H1 (cell line): Measurements from ENCODE around the gene LRRIQ3. TPM values are rescaled to one million over a fixed set of nuclear protein-coding genes. Genes with fewer than 3 reads are reported as not detected.

Source experiments
- CTCF ChIA-PET: fragments of 300-600 bp; sonication (Branson Sonifier 250); formaldehyde crosslinking; loops from one replicate; lab custom pipeline; 2021; ENCODE audit not compliant: partially characterized antibody; lab: Charles Lee
- POLR2A ChIA-PET: fragments of 300-600 bp; sonication (Branson Sonifier 250); formaldehyde crosslinking; loops from one replicate; lab custom pipeline; 2021; ENCODE audit warnings: inconsistent platforms; ENCODE audit not compliant: partially characterized antibody; lab: Charles Lee
- DNase-seq, 2 experiments: peaks; one replicate each; pipeline versions ENCODE4 v3.0.0 to v3.0.0-alpha.2; 2010 to 2022; ENCODE audit warnings: low spot score in 2 of 2, low read depth in 1 of 2, mixed read lengths in 1 of 2
- FAIRE-seq: peaks from 2 replicates; lab custom pipeline; 2011; peaks lifted over from hg19 to GRCh38; lab: Jason Lieb, UNC
- H2AFZ ChIP-seq: 2 replicates; pipeline ENCODE4 v1.8.1; 2012; ENCODE audit warnings: low read length, inconsistent platforms
- H2AK5ac ChIP-seq: 2 replicates; pipeline ENCODE4 v1.6.1; 2013; ENCODE audit warnings: low read depth, low read length
- H2BK120ac ChIP-seq: replicated peaks from 2 replicates; pipeline ENCODE3; 2013; ENCODE audit warnings: low read depth, low read length, inconsistent platforms
- H2BK12ac ChIP-seq: 2 replicates; pipeline ENCODE4 v1.6.1; 2013; ENCODE audit warnings: low read depth, low read length
- H2BK15ac ChIP-seq: 2 replicates; pipeline ENCODE4 v1.6.1; 2013; ENCODE audit warnings: low read length
- H2BK20ac ChIP-seq: 2 replicates; pipeline ENCODE4 v1.6.1; 2013; ENCODE audit warnings: low read length
- H2BK5ac ChIP-seq: 2 replicates; pipeline ENCODE4 v1.6.1; 2013; ENCODE audit warnings: low read depth, low read length
- H3K14ac ChIP-seq: 2 replicates; pipeline ENCODE4 v1.6.1; 2013; ENCODE audit warnings: inconsistent platforms; ENCODE audit not compliant: insufficient read length
- H3K18ac ChIP-seq: 2 replicates; pipeline ENCODE4 v1.6.1; 2013; ENCODE audit warnings: low read length; ENCODE audit errors: extremely low read depth
- H3K23ac ChIP-seq: 2 replicates; pipeline ENCODE4 v1.6.1; 2013; ENCODE audit warnings: inconsistent platforms; ENCODE audit not compliant: insufficient read length
- H3K23me2 ChIP-seq: 2 replicates; pipeline ENCODE4 v1.6.1; 2013; ENCODE audit warnings: low read depth, low read length
- H3K27ac ChIP-seq: 2 replicates; pipeline ENCODE4 v1.6.1; 2011; ENCODE audit warnings: low read depth, low read length, inconsistent platforms
- H3K27me3 ChIP-seq, 4 experiments: replicated peaks in 1 of 4; 1 replicate in 1 of 4; 2 replicates in 3 of 4; pipeline versions ENCODE4 v1.6.1 to v1.8.1; 2011 to 2013; ENCODE audit warnings: low read length in 3 of 4, mild to moderate bottlenecking in 3 of 4, inconsistent platforms in 2 of 4, mixed read lengths in 2 of 4, moderate library complexity in 1 of 4; ENCODE audit not compliant: control insufficient read depth in 3 of 4, insufficient read depth in 3 of 4; ENCODE audit errors: extremely low read depth in 1 of 4
- H3K36me3 ChIP-seq, 4 experiments: 2 replicates each; pipeline versions ENCODE4 v1.6.1 to v1.8.1; 2011 to 2013; ENCODE audit warnings: mild to moderate bottlenecking in 4 of 4, low read length in 3 of 4, moderate library complexity in 2 of 4, control low read depth in 1 of 4, inconsistent platforms in 1 of 4; ENCODE audit not compliant: insufficient read depth in 4 of 4, control insufficient read depth in 2 of 4
- H3K4ac ChIP-seq: replicated peaks from 2 replicates; pipeline ENCODE3; 2013; ENCODE audit warnings: low read length, low read depth, mixed read lengths, inconsistent platforms; ENCODE audit not compliant: insufficient read length
- H3K4me1 ChIP-seq, 4 experiments: replicated peaks in 1 of 4; 1 replicate in 1 of 4; 2 replicates in 3 of 4; pipeline versions ENCODE4 v1.6.1 to v1.8.1; 2011 to 2013; ENCODE audit warnings: low read length in 3 of 4, inconsistent platforms in 2 of 4, mixed read lengths in 1 of 4; ENCODE audit not compliant: insufficient read depth in 4 of 4, control insufficient read depth in 3 of 4
- H3K4me2 ChIP-seq, 2 experiments: 2 replicates each; pipeline versions ENCODE4 v1.6.1 to v1.8.1; 2011 to 2013; ENCODE audit warnings: low read depth in 2 of 2, low read length in 2 of 2, control low read depth in 1 of 2, inconsistent platforms in 1 of 2, mild to moderate bottlenecking in 1 of 2; ENCODE audit not compliant: insufficient read depth in 1 of 2
- H3K4me3 ChIP-seq, 4 experiments: fragments of 200-600, 300-600 bp in 1 of 4; sonication (generic), shearing (Covaris generic), sonication (Bioruptor Twin) in 1 of 4; 2 replicates each; pipeline versions ENCODE4 v1.5.1 to v1.8.1; 2011 to 2016; ENCODE audit warnings: low read length in 4 of 4, low read depth in 3 of 4, control low read depth in 2 of 4, inconsistent platforms in 2 of 4, mild to moderate bottlenecking in 2 of 4, mixed read lengths in 1 of 4, moderate library complexity in 1 of 4; ENCODE audit not compliant: insufficient read depth in 2 of 4; ENCODE audit errors: extremely low read depth in 1 of 4
- H3K56ac ChIP-seq: replicated peaks from 2 replicates; pipeline ENCODE3; 2013; ENCODE audit warnings: low read depth, mild to moderate bottlenecking, mixed read lengths, low read length, inconsistent platforms; ENCODE audit not compliant: insufficient read length
- H3K79me1 ChIP-seq: 2 replicates; pipeline ENCODE4 v1.6.1; 2013; ENCODE audit warnings: low read depth, low read length, control low read depth
- H3K79me2 ChIP-seq, 2 experiments: 2 replicates each; pipeline versions ENCODE4 v1.6.1 to v1.8.1; 2012 to 2013; ENCODE audit warnings: low read length in 2 of 2, mild to moderate bottlenecking in 2 of 2, inconsistent platforms in 1 of 2; ENCODE audit not compliant: insufficient read depth in 2 of 2, control insufficient read depth in 1 of 2
- H3K9ac ChIP-seq, 4 experiments: replicated peaks in 1 of 4; 1 replicate in 1 of 4; 2 replicates in 3 of 4; pipeline versions ENCODE4 v1.6.1 to v1.8.1; 2011 to 2013; ENCODE audit warnings: low read depth in 3 of 4, low read length in 3 of 4, control low read depth in 2 of 4, mild to moderate bottlenecking in 2 of 4, moderate library complexity in 2 of 4, inconsistent platforms in 1 of 4; ENCODE audit errors: extremely low read depth in 1 of 4
- H3K9me3 ChIP-seq, 2 experiments: 2 replicates each; pipeline versions ENCODE4 v1.6.1 to v1.8.1; 2012 to 2013; ENCODE audit warnings: mild to moderate bottlenecking in 2 of 2, moderate library complexity in 2 of 2, control low read depth in 1 of 2, inconsistent platforms in 1 of 2, low read depth in 1 of 2, low read length in 1 of 2, mixed read lengths in 1 of 2; ENCODE audit not compliant: insufficient read depth in 2 of 2
- H4K20me1 ChIP-seq, 2 experiments: replicated peaks in 1 of 2; 2 replicates each; pipeline versions ENCODE3 to v1.8.1; 2011 to 2013; ENCODE audit warnings: inconsistent platforms in 2 of 2, low read length in 2 of 2, mild to moderate bottlenecking in 1 of 2; ENCODE audit not compliant: insufficient read depth in 2 of 2, control insufficient read depth in 1 of 2
- H4K5ac ChIP-seq: 2 replicates; pipeline ENCODE4 v1.6.1; 2013; ENCODE audit warnings: low read length, low read depth, mixed read lengths, inconsistent platforms; ENCODE audit not compliant: insufficient read length
- H4K8ac ChIP-seq: 2 replicates; pipeline ENCODE4 v1.8.0; 2013; ENCODE audit warnings: mild to moderate bottlenecking, moderate library complexity, low read length, inconsistent platforms; ENCODE audit not compliant: insufficient read depth; ENCODE audit errors: extremely low read depth
- H4K91ac ChIP-seq: replicated peaks from 2 replicates; pipeline ENCODE3; 2013; ENCODE audit warnings: low read length, mixed read lengths, inconsistent platforms; ENCODE audit not compliant: insufficient read length
- CREB1 ChIP-seq: IDR thresholded peaks from 2 replicates; pipeline ENCODE4 v1.6.1; 2012; ENCODE audit warnings: inconsistent platforms
- EP300 ChIP-seq, 2 experiments: IDR thresholded peaks; 1 replicate in 1 of 2; 2 replicates in 1 of 2; pipeline ENCODE4 v1.6.1; 2011 to 2012; ENCODE audit warnings: low read depth in 2 of 2, low read length in 2 of 2, mild to moderate bottlenecking in 2 of 2, borderline replicate concordance in 1 of 2, inconsistent platforms in 1 of 2, moderate library complexity in 1 of 2
- HDAC2 ChIP-seq, 2 experiments: fragments of 300-600 bp in 1 of 2; sonication (generic) in 1 of 2; IDR thresholded peaks; 2 replicates each; pipeline ENCODE4 v1.6.1; 2011 to 2012; ENCODE audit warnings: low read depth in 2 of 2, low read length in 2 of 2, mild to moderate bottlenecking in 2 of 2, moderate library complexity in 2 of 2, borderline replicate concordance in 1 of 2, inconsistent platforms in 1 of 2
- JUND ChIP-seq: IDR thresholded peaks from 2 replicates; pipeline ENCODE4 v1.6.1; 2011; ENCODE audit warnings: mild to moderate bottlenecking, improper control_type of control experiment, low read length
- SP1 ChIP-seq: IDR thresholded peaks from 2 replicates; pipeline ENCODE4 v1.6.1; 2011; ENCODE audit warnings: low read depth, low read length
- TCF12 ChIP-seq: IDR thresholded peaks from 2 replicates; pipeline ENCODE4 v1.6.1; 2011; ENCODE audit warnings: low read depth, mild to moderate bottlenecking, low read length
- TEAD4 ChIP-seq: IDR thresholded peaks from 2 replicates; pipeline ENCODE4 v1.6.1; 2012; ENCODE audit warnings: low read depth, low read length, inconsistent platforms, mixed read lengths
- WGBS, 2 experiments: shearing (Covaris generic) in 1 of 2; methylation state at CpG; one replicate each; pipeline versions ENCODE4 v1.1.6 to v1.1.7; 2013 to 2015; ENCODE audit warnings: low lambda C conversion rate in 2 of 2, mixed read lengths in 2 of 2, inconsistent platforms in 1 of 2, low coverage in 1 of 2, missing lambda C conversion rate in 1 of 2; ENCODE audit not compliant: insufficient replicate concordance in 2 of 2, insufficient coverage in 1 of 2, insufficient read length in 1 of 2; ENCODE audit errors: extremely low coverage in 1 of 2, missing lambda C conversion rate in 1 of 2; 5-methylcytosine and 5-hydroxymethylcytosine counted together
- polyA plus RNA-seq, 7 experiments: library from polyadenylated mRNA; depleted of rRNA in 3 of 7; stranded (reverse) in 5 of 7; unstranded in 2 of 7; fragments of >200 nt in 5 of 7; fragments of 200-250 nt in 2 of 7; gene quantifications; 1 replicate in 5 of 7; 2 replicates in 1 of 7; 4 replicates in 1 of 7; pipeline versions ENCODE4 v1.2.1 to v1.2.3, GENCODE V29; 2011 to 2013; ENCODE audit warnings: missing spikeins in 2 of 7, mixed read lengths in 2 of 7
- total RNA-seq: library from RNA; stranded (reverse); fragmentation: NEBNext Ultra II Directional; extraction: Animal tissue kit (Norgen Biotek cat#: 25700); gene quantifications from 2 replicates; pipeline ENCODE4 v1.2.1, GENCODE V29; 2021
- TF ChIP-seq, protein P1 (sequence below): IDR thresholded peaks from 2 replicates; pipeline ENCODE4 v1.6.1; 2011; ENCODE audit warnings: low read length, improper control_type of control experiment
- TF ChIP-seq, protein P2 (sequence below): IDR thresholded peaks from 2 replicates; pipeline ENCODE4 v1.6.1; 2012; ENCODE audit warnings: low read length, inconsistent platforms

The LRRIQ3 gene
- total and polyA plus RNA-seq, 2 of the 8 experiments (the other 6 are each of a cell fraction or from before 2014, with no cell fraction given): 0.08 to 0.19 TPM

DNA sequence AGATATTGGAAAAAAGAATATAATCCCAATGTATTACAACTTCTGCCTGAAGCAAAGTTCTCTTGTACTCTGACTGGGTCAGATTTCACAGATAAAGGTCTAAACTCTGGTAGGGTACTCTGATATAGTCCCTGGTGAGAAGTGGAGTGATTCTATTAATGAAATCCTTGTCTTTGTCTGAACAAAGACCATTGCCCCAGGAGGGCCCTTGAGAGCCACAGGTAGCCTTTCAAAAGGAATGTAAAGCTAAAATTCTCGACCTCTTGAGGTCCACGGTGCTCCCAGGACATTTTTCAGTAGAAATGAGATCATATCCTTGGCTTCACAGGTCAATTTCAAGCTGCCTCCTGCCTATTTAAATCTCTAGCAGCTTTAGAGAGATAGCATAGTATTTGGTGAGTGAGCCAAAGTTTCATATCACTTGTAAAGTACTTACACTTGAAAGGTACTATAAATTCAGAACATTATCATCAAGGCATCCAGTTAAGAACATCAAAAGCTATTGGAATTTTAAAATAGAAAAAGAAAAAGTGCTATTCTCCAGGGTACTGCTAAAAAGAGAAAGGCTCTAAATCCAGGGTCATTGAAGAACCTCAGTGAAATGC lies 47.3 kb upstream of the LRRIQ3 start:
- no peak overlapping the region for H3K4ac ChIP-seq
- H3K36me3 ChIP-seq: no peaks in the 10 kb centered on the region; a peak in 1 of 8 replicates
- ChIA-PET POLR2A (no interaction called here), CTCF (interaction anchor here (1.0 to 1.2 kb wide), 2 partner anchors 19 to 22 kb away, joined by 3 read pairs; no protein-coding TSS in a partner anchor)
- H3K79me1 ChIP-seq: no peaks in the 10 kb centered on the region
- H4K8ac ChIP-seq: no peak overlapping the region
- H3K14ac ChIP-seq: no peak overlapping the region
- no peak overlapping the region for H2AK5ac ChIP-seq
- H2BK5ac ChIP-seq: no peak overlapping the region
- DNase-seq: peak; percentile 68 to 79
- H3K4me1 ChIP-seq: peaks cover 0 to 6% (median 0%) of the 10 kb centered on the region in 4 experiments; a peak in 2 of 7 replicates
- peak overlapping the region in 1 of 2 experiments; percentile 25; a peak in 1 of 4 replicates for H3K4me2 ChIP-seq
- peak; percentile 92 for FAIRE-seq
- H4K91ac ChIP-seq: no peak overlapping the region
- 3% methylated on average over 2 of the region's 2 CpGs; no CpG with 5 or more reads in 1 of the 2 experiments for WGBS, 2 experiments
- H3K9me3 ChIP-seq: peaks cover 0 to 10% of the 10 kb centered on the region in 2 experiments; a peak in 3 of 4 replicates
- no peak overlapping the region for H3K27ac ChIP-seq
- peaks cover 0 to 1% of the 10 kb centered on the region in 2 experiments for H4K20me1 ChIP-seq
- H3K23me2 ChIP-seq: no peaks in the 10 kb centered on the region
- H3K27me3 ChIP-seq: peaks cover 0 to 3% (median 1%) of the 10 kb centered on the region in 4 experiments; a peak in 4 of 7 replicates
- no peak overlapping the region for H2BK120ac ChIP-seq
- peak overlapping the region in 1 of 4 experiments; percentile 9; a peak in 1 of 8 replicates for H3K4me3 ChIP-seq
- no peak overlapping the region for H2BK12ac ChIP-seq
- no peak overlapping the region for H3K23ac ChIP-seq
- H3K56ac ChIP-seq: no peak overlapping the region
- H2AFZ ChIP-seq: no peak overlapping the region
- no peak overlapping the region for H3K9ac ChIP-seq
- H3K18ac ChIP-seq: no peak overlapping the region
- H2BK20ac ChIP-seq: no peak overlapping the region
- no peak overlapping the region for H4K5ac ChIP-seq
- H2BK15ac ChIP-seq: no peak overlapping the region
- no peaks in the 10 kb centered on the region for H3K79me2 ChIP-seq
- TF ChIP-seq CREB1: no peak
- TF ChIP-seq EP300 (IDR thresholded peaks at IDR 0.05; ENCODE audit: borderline replicate concordance in 1 of 2, low read depth in 2 of 2, low read length in 2 of 2): 0 out of 3 replicates have a peak, but pooled peaks of 1 of the 2 experiments have one; percentile 29
- 0 out of 2 replicates have a peak, but pooled peaks have one; percentile 48 for TF ChIP-seq TCF12
- TF ChIP-seq JUND: 0 out of 2 replicates have a peak, but pooled peaks have one; percentile 15
- peak in 1 of 2 experiments; percentile 83; a peak in 1 of 4 replicates for TF ChIP-seq HDAC2 (IDR thresholded peaks at IDR 0.05; ENCODE audit: borderline replicate concordance in 1 of 2, low read depth in 2 of 2, low read length in 2 of 2)
- TF ChIP-seq, protein P1, sequence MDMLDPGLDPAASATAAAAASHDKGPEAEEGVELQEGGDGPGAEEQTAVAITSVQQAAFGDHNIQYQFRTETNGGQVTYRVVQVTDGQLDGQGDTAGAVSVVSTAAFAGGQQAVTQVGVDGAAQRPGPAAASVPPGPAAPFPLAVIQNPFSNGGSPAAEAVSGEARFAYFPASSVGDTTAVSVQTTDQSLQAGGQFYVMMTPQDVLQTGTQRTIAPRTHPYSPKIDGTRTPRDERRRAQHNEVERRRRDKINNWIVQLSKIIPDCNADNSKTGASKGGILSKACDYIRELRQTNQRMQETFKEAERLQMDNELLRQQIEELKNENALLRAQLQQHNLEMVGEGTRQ: no peak
- TF ChIP-seq, protein P2, sequence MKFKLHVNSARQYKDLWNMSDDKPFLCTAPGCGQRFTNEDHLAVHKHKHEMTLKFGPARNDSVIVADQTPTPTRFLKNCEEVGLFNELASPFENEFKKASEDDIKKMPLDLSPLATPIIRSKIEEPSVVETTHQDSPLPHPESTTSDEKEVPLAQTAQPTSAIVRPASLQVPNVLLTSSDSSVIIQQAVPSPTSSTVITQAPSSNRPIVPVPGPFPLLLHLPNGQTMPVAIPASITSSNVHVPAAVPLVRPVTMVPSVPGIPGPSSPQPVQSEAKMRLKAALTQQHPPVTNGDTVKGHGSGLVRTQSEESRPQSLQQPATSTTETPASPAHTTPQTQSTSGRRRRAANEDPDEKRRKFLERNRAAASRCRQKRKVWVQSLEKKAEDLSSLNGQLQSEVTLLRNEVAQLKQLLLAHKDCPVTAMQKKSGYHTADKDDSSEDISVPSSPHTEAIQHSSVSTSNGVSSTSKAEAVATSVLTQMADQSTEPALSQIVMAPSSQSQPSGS: peak; percentile 69; the same call in 1 of the 2 replicates
- peak; percentile 88 for TF ChIP-seq TEAD4
- TF ChIP-seq SP1: 0 out of 2 replicates have a peak, but pooled peaks have one; percentile 51
